Activated CD8-positive, alpha-beta memory T cell treated with anti-CD3 and anti-CD28 coated beads for 4 hours (primary cell): Measurements from ENCODE around the gene C1QTNF1.

Experiments
- DNase-seq, 2 donors: peaks; one replicate each; pipeline ENCODE4 v3.0.0-alpha.2; 2020; ENCODE audit warnings: low read depth in 2 of 2

The C1QTNF1 gene

GRCh38 chr17:79093270-79093669, 69.3 kb downstream of the C1QTNF1 start:
- no peak for DNase-seq

- no peak for DNase-seq
Observed at GRCh38 chr17:79094261-79094660, 70.3 kb downstream of the C1QTNF1 start.

GRCh38 chr17:79095345-79096055, 71.5 kb downstream of the C1QTNF1 start:
- DNase-seq = no peak

GRCh38 chr17:79096477-79096876, 72.5 kb downstream of the C1QTNF1 start:
- no peak for DNase-seq

GRCh38 chr17:79097226-79098055, 73.5 kb downstream of the C1QTNF1 start:
- no peak for DNase-seq

- no peak for DNase-seq
Observed at GRCh38 chr17:79098282-79098867, 74.4 kb downstream of the C1QTNF1 start.
